Measurements from ENCODE around the gene SLC26A2.
A peak's percentile ranks its signal among the peaks of the same experiment; 100 is the strongest.

Gene SLC26A2

GRCh38 chr5:149961186-149961685, 678 bp downstream of the SLC26A2 start:
- DNase-seq (ENCODE audit: low spot score), result no peak

GRCh38 chr5:149961957-149962409, 1.4 kb downstream of the SLC26A2 start:
- peak; percentile 37 for DNase-seq (ENCODE audit: low spot score)

DNA sequence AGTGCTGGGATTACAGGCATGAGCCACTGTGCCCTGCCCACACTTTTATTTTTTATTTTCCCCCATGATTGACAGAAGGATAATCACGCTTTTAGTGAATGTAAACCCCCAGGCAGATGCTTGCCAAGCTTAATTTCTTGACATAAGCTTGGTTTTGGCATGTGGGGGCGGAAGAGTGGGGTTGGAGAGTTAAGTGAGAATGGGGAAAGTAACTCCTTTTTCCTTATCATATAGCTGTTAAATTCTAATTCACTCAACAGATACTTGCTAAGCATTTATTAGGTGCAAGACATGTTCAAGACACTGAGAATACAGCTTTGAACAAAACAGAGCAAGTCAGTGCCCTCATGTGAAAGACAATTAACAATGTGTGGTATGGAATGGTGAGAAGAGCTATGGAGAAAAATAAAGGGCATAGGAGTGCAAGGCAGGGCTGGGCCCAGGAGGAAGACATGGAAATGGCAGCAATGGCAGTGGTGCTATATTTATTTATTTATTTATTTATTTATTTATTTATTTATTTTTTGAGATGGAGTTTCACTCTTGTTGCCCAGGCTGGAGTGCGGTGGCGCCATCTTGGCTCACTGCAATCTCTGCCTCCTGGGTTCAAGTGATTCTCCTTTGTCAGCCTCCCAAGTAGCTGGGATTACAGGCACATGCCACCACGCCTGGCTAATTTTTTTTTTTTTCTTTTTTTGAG, 2.2 kb downstream of the SLC26A2 start:
- no peak for DNase-seq (ENCODE audit: low spot score)

DNA sequence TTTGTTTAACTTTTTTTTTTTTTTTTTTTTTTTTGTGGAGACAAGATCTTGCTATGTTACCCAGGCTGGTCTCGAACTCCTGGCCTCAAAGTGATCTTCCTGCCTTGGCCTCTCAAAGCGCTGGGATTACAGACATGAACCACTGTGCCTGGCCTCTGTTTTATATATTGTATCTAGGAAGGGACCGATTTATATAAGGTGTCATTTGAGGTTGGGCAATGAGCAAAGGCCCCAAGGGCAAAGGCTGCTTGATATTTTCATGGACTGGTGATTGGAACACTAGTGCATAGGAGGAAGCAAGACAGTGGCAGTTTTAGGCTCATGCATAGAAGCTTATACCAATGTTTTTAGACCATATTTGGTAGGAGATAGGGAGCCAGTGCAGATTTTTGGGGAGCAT, 3.2 kb downstream of the SLC26A2 start:
- DNase-seq (ENCODE audit: low spot score), result no peak

DNA sequence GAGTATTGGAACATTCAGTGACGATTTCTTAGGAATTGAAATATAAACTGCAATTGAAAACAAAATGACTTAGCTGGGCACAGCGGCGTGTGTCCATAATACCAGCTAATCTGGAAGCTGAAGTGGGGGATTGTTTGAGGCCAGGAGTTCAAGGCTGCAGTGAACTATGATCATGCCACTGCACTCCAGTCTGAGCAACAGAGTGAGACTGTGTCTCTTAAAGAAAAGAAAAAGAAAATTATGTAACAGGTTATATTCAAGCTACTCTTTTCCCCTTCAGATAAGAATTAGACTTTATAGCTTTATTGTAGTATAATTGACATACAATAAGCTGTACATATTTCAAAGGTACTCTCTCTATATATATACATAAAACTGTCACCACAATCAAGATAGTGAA, 6.4 kb downstream of the SLC26A2 start:
- no peak for DNase-seq (ENCODE audit: low spot score)

DNA sequence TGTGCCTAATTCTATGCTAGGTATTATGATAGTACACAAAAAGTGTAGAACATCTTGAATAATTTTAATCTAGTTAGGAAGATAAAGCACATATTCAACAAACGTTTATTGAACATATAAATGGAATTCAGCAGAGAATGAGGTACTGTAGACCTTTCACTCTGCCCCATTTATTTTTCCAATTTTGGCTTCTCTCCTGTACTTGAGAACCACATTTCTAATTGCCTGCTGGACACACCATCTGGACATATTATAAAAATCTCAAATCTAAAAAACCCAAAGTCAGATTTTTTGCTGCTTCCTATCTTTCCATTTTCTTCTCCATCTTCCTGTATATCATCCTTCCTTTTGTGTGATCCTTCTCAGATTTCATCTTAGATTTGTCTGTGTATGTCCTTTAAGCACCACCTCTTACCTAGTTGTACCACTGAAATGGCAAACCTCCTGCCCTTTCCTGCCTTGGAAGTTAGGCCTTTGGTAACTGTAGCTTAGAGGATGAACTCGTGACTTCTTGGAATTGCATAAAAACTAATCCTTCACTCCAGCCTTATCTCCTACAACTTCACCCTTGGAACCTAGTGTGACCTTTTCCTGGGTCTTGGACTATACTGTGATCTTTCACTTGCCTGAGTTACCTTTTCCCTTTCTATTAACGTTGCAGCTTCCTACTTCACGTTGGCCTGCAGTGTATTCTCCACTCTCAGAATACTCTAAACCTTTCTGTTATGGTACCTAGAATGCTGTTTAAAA, 8.8 kb downstream of the SLC26A2 start:
- no peak for DNase-seq (ENCODE audit: low spot score)

DNA sequence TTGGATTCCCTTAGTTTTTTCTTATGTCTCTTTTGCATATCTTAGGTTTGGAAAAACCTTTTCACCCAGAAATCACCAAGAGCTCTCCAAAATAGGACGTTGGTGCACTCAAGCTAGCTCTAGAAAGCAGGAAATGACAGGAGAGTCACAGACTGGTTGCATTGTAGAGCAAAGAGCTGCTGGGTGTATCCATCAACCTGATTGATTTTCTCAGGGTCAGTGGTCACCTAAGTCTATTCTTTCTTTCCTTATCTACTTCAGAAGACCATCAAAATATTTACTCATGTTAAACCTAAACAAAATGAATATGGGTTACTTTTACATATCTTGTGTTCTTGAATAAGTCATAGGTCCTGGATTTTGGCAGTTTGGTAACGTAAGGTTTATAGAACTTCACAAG, 14.9 kb downstream of the SLC26A2 start:
- DNase-seq (ENCODE audit: low spot score), result no peak

DNA sequence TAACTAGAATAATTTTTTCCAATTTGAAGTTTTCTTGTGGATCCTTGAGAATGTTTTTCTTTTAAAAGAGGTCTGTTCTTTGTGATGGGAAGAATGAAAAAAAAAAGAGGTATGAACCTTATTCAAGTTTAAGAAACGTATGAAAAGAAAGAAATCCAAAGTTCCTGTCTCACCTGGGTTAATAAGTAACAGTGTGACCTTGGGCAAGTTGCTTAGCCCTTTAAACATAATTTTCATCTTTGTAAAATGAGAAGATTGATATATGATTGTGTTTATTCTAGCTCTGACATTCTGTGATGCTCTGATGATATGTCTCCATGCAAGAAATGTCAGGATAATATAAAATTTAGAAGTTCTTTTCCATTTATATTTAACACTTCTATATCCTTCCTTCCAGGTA, 19.3 kb downstream of the SLC26A2 start:
- no peak for DNase-seq (ENCODE audit: low spot score)

DNA sequence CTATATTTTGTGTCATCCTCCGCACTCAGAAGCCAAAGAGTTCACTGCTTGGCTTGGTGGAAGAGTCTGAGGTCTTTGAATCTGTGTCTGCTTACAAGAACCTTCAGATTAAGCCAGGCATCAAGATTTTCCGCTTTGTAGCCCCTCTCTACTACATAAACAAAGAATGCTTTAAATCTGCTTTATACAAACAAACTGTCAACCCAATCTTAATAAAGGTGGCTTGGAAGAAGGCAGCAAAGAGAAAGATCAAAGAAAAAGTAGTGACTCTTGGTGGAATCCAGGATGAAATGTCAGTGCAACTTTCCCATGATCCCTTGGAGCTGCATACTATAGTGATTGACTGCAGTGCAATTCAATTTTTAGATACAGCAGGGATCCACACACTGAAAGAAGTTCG, 20.6 kb downstream of the SLC26A2 start:
- DNase-seq (ENCODE audit: low spot score), result no peak

GRCh38 chr5:149982505-149982904, 21.9 kb downstream of the SLC26A2 start:
- DNase-seq (ENCODE audit: low spot score), result no peak

DNA sequence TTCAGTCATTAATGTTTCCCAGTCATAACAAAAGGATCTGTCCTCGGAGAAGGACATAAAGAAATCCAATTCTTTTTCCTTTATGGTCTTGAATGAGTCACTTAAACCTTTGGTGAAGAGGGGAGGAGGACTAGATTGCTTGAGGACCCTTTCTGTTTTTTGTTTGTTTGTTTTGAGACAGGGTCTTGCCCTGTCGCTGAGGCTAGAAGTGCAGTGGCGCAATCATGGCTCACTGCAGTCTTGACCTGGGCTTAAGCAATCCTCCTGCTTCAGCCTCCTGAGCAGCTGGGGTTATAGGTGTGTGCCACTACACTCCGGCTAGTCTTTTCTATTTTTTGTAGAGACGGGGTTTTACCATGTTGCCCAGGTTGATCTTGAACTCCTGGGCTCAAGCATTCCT, 27.6 kb downstream of the SLC26A2 start:
- no peak for DNase-seq (ENCODE audit: low spot score)

- DNase-seq (ENCODE audit: low spot score), result peak; percentile 85
Measured at GRCh38 chr5:149990518-149991376, 30.2 kb downstream of the SLC26A2 start.

DNA sequence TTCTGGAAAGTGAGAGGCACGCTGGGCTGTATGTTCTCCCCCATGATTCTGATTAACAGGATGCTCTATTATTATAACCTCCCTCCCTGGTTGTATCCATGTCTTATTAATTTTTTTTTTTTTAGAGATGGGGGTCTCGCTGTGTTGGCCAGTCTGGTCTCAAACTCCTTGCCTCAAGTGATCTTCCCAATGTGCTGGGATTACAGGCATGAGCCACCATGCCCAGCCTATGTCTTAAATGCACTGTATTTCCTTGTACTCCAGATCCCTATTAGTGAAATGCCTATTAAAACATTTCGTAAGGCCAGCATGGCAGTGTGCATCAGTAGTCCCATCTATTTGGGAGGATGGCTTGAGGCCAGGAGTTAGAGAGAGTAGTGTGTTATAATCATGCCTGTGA, 32.9 kb downstream of the SLC26A2 start:
- DNase-seq (ENCODE audit: low spot score), result no peak

DNA sequence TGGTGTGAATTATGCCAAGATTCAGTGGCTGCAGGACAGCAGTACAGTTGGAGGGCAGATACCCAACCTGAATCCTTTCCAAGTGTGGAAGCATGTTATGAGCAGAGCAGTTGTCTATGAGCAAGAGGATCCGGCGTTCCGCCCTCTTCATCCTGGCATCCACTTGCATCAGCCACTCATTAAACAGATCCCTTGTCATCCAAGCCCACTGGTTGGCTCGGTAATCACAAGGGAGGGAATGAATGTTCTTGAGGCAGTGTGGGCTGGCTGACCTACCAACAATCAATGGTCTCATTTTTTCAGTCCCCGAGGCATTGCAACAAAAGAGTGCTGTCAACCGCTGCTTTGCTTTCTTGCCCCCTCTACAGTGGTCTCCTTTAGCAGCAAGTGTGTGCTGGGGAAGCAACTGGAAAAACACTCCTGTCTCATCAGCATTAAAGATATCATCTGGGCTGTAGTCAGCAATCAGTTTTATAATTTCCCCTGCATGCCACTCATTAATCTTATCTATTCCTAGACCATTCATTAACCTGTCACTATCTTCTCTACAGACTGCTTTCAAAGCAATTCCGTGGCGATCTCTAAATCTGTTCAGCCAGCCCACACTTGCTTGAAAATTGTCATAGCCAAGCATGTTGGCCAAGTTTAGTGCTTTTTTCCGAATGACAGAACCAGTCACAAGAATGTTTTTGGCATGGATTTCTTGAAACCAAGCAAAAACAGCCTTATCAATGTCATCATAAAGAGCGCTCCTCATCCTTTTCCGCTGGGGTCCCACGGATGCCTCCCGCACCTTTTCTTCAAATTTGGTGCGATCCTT, 35.0 kb downstream of the SLC26A2 start:
- DNase-seq (ENCODE audit: low spot score), result no peak

DNA sequence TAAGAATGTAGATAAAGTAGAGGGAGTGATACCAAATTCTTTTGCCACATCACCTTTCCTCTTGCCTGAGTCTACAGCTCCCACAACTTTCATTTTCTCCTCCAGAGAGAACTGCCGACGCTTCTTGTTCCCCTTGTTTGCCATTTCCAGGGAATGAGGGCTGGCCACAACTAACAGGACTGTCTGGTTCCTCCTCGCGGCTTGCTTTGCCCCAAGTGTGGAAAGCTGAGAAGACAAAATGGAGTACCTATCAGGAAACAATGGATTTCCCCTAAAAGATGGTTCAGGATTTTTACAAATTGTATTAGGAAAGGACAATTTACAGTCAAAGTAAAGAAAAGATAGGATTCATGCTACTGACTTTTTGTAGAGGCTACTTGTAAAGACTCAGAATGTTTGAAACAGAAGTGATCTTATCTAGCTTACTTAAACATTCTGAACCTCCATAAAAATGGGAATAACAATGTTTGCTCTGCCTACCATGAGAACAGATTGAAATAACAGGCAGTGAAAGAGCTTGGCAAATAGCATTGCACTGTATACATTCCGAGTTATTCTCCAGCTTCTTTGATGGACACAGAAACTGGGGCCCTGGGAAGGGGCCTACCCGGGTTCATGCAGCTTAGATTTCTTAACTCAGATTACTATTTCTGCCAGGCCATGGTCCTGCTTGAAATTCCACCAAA, 35.8 kb downstream of the SLC26A2 start:
- DNase-seq (ENCODE audit: low spot score), result no peak

DNA sequence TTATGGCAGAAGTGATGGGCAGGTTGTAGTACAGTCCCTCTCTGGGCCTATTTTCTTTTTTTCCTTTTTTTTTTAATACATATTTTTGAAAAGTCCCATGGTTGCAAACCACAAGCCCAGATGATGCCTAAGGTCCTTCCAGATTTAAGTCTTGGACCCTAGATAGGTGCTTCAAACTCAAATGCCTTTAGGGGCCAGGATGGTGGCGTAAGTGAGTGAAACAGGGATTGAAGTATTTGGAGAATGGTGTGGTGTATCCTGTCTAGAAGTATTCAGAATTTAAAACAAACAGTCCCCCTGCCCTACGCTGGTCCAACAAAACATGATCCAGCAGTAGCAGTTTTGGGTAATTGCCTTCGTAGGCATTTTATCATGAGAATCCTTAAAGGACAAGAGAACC, 37.7 kb downstream of the SLC26A2 start:
- DNase-seq (ENCODE audit: low spot score), result no peak

DNA sequence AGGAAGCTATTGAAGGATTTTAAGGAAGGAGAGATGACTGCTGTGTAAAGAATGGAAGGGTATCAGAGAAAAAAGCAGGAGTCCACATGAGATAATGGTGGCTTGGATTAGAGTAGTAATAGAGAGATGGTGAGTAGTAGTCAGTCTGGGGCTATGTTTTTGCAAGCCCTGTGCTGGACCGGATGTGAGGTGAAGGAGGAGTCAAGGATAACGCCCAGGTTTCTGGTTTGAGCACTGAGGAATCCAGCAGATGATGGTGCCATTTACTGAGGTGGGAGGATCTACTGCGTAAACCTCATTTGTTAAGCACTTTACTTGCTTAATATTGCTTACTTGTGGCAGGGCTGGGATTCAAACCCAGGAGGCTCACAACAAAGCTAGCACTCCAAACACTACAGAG, 38.8 kb downstream of the SLC26A2 start:
- DNase-seq (ENCODE audit: low spot score), result no peak

DNA sequence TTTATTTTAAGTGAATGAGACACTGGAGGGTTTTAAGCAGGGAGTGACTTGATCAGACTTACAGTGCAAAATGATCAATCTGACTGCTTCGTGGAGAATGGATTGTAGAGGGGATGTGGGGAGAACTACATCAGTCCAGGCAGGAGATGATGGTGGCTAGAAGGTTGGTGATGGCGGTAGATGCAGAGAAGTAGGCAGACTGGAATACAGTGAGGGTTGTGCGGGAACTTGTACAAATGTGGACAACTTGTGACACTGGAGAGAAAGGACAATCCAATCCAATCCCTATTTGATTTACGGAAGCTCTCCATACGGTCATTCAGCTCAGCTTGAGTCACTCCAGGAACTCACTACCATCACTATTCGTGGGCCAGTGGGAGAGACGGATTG, 39.3 kb downstream of the SLC26A2 start:
- no peak for DNase-seq (ENCODE audit: low spot score)

- peak; percentile 95 for DNase-seq (ENCODE audit: low spot score)
Measured at GRCh38 chr5:150000256-150000989, 39.9 kb downstream of the SLC26A2 start, which contains the start of the genes HMGXB3 and TIGD6. TSS of gene HMGXB3 (plus strand) at chr5:150000739. CDS start at chr5:150004853, 4,114 bp downstream. TSS of gene TIGD6 (minus strand) at chr5:150000654. CDS start at chr5:149996348, 4,306 bp downstream.

Measured in SK-N-DZ (cell line).